ENCODE measurements around the gene NPR2.

GRCh38 chr9:35820076-35820475 is 28.7 kb downstream of the NPR2 start:
- no peak for TF ChIP-seq JUNB (IDR thresholded peaks at IDR 0.05)
- TF ChIP-seq EP300 (IDR thresholded peaks at IDR 0.05) = no peak
- no peak for TF ChIP-seq CTCF (IDR thresholded peaks at IDR 0.05)
- no peak for TF ChIP-seq POLR2A (IDR thresholded peaks at IDR 0.05; ENCODE audit: low read length)
- no peak for TF ChIP-seq SMC3 (IDR thresholded peaks at IDR 0.05)
- TF ChIP-seq, protein P1, sequence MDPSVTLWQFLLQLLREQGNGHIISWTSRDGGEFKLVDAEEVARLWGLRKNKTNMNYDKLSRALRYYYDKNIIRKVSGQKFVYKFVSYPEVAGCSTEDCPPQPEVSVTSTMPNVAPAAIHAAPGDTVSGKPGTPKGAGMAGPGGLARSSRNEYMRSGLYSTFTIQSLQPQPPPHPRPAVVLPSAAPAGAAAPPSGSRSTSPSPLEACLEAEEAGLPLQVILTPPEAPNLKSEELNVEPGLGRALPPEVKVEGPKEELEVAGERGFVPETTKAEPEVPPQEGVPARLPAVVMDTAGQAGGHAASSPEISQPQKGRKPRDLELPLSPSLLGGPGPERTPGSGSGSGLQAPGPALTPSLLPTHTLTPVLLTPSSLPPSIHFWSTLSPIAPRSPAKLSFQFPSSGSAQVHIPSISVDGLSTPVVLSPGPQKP (IDR thresholded peaks at IDR 0.05; ENCODE audit: low read depth, low read length) = no peak
- TF ChIP-seq TFCP2L1 (CRISPR knock-in tag; IDR thresholded peaks at IDR 0.05) = no peak

Measured in A549 (cell line).